Globus pallidus (tissue), 1 donor: Measurements from ENCODE around the gene AMMECR1.
A peak's percentile ranks its signal among the peaks of the same experiment; 100 is the strongest.

Experiments used
- DNase-seq: peaks from one replicate; pipeline ENCODE4 v3.0.0-alpha.2; 2015; ENCODE audit warnings: low spot score

The AMMECR1 gene

DNA sequence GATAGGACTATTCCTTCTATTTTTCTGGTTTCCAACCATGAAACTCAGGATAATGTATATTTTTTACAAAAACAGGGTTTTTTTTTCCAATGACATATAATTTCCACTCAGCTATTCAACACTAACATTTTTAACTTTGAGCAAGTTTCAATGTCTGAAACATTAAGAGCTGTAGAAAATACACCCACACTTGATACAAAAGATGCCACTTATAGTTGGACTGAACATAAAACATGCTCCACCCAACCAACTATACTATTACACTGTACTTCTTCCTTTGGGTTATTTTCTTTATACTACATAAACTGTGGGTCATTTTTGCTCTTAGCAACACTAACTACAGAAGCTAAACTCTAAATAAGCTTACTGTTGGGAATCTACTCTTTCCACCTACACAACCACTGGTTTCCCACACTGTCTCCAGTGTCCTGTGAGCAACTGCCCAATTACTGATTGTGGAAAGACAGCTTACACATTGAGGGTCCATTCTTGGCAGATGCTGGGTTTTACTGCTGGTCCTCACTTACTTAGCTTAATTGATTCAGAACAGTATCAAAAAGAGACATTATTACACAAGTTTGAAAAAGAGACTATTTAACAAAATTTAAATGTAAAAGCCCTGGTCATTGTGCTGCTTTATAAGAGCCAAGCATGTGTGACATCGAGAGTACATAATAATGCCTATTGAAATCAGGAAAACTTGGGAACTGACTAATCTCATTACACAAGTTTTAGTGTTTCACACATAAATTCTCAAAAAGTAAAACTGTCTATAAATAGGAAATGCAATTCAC is 6.3 kb downstream of the AMMECR1 start:
- DNase-seq, result no peak

DNA sequence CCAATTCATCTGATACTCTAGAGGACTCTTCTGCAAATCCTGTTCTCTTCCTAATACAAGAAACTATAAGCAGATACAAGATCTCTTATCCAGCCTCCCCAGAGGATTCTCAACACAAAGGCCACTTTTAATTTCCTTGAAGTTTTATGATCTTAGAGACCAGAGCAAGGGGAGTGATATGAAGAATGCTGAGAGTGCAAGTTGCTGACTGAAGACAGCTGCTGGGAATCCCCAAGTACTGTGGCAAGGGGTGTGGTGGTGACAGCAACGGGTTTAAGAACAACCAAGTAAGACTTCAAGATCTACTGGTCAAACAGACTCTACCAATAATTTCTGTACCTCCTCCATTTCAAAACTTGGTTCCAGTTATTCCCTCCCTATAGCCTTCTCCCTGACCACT is 7.0 kb downstream of the AMMECR1 start:
- DNase-seq, result no peak

DNA sequence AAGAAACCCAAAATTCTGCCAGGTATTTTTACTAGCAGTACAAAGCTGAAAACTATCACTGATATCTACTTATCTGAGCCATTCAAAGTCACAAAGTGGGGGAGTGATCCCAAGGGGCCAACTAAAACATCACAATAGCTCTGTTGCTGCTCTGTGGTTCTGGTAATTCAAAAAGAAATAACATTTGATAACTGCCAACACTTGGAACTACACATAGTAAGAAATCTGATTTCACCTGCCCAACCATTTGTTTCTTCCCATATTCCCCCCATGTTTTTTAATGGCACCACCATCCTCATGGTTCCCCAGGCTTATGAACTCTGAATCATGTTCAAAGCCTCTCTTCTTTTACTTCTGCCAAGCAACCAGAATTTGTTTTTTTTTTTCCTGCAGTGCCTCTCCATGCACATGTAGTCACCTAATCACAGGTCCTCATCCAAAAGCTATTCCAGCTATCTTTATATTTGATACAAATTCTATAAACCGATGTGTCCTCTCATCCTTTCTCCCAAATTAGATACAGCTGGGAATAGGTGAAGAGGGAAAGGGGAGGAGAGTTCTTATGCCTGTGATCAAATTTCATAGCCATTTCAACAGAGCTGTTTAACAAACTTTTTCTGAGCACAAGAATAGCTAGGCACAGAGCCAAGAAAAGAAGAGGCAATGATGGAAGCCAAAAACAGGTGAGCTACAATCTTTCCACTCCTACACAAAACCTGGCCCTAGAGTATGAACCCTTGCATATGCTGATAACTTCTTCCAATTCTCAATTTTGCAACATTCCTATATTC is 7.7 kb downstream of the AMMECR1 start:
- DNase-seq, result no peak

DNA sequence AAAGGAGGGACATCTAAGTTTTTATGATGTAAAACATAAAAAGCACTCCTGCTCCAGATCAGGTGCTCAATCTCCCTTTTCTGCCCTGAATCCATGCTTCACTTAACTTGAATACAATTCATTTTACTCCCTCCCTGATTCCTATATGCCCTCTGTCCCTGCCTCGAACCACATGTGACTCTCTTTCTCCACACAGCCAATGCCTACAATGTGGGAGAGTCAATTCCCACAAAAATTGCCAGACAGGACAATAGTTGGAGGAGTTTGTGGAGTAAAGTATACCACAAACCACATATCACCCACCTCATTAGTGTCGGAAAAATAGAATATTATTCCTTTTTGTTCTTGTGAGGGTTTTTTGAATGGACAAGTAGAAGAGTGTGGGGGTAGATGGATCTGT is 9.7 kb downstream of the AMMECR1 start:
- no peak for DNase-seq

DNA sequence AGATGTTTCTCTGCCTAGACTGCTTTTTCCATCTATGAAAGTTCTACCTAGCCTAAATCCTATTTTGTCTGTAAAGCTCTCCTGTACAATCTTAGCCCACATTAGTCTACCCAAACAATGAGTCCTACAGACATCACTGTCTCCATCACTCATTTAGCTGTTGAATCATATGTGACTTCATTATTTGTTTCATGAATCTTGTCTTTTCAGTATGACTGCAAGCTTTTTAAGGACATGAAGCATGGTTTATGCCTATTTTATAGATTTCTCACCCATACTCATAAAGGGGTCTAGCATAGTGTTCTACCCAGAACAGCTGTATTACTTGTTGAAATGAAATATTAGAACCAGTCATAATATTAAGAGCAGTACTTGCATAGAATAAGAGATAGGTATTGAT is 13.0 kb downstream of the AMMECR1 start:
- no peak for DNase-seq

DNA sequence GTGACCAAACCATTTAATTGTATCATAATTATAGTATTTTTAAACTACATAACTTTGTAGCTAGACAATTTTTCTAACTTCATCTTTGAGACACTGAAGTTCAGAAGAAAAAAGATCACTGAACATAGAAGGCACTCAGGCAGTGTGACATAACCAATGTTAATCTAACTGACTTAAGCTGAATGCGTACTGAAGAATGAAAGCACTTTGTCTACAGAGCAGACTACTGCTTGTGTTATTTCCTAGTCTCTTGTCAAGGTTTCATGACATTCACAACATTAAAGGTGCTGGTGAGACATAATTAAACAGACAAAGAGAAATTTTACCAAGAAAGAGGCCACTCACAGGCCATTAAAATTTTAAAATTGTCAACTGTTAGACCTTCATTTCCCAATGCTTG is 13.5 kb downstream of the AMMECR1 start:
- no peak for DNase-seq

DNA sequence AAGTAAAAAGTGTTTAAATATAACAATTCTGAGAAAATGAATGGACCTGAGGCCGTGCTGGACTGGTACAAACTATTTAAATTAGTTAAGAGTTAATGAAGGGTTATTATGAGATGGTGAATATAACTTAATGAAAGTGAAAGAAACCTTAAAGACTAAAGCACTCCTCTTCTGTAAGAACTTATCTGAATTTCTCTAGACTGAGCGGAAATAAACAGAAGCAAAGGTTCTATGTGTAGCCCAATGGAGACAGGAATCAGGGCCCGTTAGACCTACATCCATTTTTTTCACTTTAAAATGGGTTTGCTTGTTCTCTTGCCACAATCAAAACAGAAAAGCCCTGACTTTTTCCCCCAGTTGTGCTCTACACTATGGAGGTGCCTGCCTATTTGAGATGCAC is 14.9 kb downstream of the AMMECR1 start:
- DNase-seq, result no peak

DNA sequence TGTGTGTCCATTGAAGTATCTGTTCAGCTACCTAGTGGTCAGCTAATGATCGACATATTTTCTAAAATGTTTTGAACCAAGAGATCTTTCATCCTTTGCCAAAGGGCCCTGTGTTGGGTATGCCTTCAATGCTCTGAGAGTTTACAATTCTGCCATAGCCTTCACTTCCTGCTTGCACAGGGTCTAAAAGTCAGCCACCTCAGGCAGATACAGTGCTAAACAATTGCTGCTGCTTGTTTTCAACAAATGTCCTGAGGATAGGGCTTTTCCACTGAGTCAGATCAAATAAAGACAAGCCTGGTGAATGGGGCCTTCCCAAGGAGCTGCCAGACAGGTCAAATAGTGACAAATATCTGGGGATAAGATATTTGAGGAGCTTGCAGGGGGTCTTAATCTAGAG is 16.7 kb downstream of the AMMECR1 start:
- DNase-seq, result no peak

DNA sequence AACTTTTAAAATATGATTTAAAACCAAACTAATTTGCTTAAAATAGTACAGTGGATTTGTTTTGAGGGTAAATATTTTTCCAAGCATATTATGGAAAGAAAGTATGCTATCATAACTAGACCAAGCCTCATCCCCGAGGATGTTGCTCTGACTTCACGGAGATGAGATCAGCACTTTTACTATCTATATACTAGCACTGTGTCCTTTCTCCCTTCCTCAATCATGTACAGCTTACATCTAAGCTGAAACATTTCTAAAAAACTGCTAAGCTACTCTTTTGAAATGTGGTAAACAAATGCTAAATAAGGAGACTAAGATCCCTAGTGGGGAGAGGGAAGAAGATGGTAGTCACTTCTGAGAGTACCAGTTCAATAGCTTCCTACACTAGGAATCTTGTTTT is 23.8 kb downstream of the AMMECR1 start:
- no peak for DNase-seq

DNA sequence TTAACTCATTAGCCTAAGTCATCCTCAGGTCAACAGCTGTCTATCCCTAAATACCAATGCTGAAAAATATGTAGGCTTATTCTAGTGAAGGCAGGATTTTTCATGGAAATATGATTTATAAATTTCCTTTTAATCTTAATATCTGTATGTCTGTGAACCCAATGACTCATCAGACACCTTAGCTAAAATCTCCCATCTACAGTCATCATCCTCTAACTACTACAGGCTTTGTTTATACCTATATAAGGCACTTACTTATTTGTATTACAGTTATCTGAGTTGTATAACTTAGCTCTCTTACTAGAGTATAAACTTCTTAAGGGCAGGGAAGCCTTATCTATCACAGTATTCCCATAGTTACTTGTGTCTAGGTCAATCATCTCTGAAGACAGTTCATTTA is 24.2 kb downstream of the AMMECR1 start:
- DNase-seq, result no peak

DNA sequence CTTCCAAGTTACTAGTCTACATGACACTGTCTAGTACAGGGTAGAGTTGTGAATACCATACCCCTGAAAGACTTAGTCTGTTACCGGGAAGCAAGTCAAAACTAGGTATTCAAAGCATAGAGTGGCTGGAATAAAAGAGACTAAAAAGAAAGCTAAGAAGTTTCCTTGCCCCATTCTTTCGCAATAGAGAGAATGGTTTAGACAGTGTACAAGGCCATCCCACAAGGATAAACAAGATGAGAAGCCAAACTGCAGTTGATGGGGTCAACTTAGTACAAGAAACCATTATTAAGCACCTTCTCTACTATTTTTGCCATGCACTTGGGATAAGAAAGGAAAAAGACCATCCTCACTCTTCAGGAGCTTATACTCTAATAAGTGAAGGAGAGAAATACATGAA is 30.3 kb downstream of the AMMECR1 start:
- no peak for DNase-seq

DNA sequence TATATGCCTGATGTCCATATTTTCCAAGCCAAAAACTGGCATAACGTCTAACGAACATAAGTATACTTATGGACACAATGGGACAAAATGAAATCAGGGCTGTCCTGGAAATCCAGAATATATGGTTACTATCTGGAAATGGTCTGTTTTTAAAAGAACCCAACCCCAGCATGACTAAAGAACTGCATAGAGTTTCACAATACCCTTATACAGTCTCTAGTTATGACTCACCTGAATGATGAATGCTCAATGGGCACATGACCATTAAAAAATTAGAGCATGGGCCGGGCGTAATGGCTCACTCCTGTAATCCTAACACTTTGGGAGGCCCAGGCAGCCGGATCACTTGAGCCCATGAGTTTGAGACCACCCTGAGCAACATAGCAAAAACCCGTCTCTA is 31.8 kb downstream of the AMMECR1 start:
- no peak for DNase-seq

DNA sequence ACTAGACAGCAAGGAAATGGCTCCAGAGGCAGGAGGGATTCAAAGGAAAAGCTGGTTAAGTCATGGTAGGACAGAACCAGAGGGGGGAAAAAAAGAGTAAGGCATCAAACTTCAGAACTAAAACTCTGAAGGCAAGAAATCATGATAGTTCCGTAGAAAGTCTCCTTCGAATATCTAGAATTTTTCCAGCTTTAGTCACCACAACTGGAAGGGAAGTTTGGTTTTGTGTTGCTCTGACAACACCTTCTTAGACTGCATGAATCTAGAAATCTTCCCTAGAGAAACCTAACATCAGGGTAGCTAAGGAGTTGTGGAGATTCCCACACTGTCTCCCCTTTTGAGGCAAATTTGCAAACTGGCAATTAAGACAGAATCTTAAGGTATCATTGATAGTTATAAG is 33.7 kb downstream of the AMMECR1 start:
- no peak for DNase-seq

DNA sequence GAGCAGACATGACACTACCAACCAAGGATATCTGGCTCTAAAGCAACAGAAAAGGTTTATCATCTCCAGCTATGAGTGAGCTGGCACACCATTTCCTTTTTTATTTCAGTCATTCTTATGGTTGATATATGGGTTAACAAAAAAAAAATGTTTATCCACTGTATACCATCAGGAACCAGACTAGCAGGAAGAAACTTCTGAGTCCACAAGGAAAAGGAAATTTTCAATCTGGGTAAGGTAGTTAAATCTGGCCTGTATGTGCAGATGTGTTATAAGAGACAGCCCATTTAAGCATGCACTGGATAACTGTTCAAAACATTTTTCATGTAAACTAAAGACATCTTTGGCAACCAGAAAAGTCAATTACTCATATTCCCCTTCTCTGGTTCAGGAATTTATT is 35.0 kb downstream of the AMMECR1 start:
- no peak for DNase-seq

DNA sequence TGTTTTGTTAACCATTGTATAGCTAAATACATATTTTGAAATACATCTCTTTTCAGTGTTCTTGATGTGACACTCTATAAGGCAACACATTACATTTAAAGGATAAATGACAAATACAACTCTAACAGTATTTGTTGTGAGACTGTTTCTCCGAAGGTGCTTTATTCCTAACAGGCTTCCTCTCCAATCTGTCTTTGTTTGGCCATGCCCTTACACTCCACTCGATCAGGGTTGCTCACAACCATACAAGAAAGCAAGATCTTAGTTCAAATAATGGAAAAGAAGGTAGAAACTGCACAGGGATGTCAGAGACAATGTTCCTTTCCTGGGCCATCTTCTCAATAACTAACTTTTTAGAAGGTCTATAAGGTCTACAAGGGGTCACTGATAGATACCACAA is 36.5 kb downstream of the AMMECR1 start:
- DNase-seq, result no peak

DNA sequence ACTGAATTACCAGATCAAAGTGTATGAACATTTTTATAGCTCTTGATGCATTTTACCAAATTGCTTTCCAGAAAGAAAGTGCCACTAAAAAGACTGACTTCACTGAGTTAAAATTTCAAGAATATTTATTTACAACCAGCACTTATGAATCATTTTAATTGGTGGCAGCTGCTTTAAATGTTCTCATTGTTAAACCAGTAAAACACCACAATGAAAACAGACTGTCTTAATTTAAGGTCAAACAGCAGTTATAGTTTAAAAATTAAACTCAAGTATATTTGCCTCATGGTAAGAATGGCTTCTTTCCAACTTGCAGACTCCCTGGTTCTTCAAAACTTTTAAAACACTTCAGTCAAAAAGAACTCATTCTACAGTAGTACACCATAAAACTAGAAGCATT is 36.9 kb downstream of the AMMECR1 start:
- no peak for DNase-seq

DNA sequence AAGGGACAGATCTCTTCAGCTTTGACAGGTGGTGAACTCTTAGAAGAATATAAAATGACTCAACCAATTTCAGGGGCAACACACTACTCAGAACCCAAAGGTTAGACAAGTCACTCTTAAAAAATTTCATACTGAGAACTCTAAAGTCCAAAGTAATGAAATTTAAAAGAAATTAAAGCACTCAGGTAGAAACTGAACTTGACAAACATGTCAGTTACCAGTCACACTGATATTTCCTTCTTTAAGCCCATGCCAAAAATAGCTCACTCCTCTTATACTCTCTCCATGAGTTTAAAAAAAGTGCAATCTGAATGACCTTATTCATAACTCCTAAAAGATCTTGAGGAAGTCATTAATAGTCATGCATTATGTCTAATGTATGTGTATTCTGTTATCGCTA is 40.3 kb downstream of the AMMECR1 start:
- DNase-seq, result no peak

DNA sequence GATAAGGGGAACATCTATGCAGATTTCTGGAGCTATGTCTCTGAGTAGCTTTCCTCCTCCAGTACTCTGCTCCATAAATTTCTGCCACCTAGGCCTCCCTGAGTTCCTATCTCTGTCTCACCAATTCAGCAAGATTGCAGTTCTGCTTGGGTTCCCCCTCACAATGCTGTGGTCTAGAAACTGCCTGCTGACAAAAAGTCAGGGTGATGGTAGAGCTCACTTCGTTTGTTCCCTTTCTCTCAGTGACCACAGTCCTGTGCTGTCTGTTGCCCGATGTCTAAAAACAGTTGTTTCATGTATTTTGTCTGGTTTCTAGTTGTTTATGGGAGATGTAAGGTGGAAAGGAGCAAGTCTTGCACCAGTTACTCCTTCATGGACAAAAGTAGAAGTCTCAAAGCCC is 41.1 kb downstream of the AMMECR1 start:
- peak; percentile 0 for DNase-seq

DNA sequence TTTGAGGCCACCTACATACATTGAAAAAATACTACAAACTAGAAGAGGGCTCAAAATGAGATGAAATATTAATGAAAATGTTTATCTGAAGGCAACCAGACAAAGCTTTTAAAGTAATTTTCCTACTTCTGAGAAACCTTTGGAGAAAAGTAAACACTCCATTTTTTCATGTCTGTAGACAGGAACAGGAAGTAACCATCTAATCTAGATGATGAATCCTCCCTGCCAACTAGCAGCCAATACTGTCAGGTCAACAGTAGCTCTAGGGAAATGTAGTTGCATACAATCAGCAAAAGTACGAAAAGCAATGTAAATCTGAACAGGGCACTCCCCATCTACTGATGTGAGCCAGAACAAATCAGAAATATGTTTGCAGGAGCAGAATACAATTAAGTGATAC is 49.0 kb downstream of the AMMECR1 start:
- DNase-seq, result no peak

DNA sequence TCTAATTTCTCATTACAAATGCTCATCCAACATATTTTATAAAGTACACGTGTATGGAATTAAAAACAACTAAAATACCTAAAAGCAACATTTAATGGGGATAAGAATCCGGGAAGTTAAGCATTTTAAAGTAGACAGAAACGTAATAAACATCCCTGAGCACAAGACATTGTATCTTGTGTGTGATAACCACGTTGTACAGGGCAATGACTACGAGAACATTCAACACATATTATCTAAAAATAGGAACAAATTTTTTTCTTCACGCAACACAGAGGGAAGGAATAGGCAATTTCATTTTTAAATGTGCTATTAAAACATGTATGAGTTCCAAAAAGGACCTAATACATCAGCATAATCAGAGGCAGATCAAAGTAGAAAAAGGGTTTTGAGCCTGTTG is 49.5 kb downstream of the AMMECR1 start:
- no peak for DNase-seq

DNA sequence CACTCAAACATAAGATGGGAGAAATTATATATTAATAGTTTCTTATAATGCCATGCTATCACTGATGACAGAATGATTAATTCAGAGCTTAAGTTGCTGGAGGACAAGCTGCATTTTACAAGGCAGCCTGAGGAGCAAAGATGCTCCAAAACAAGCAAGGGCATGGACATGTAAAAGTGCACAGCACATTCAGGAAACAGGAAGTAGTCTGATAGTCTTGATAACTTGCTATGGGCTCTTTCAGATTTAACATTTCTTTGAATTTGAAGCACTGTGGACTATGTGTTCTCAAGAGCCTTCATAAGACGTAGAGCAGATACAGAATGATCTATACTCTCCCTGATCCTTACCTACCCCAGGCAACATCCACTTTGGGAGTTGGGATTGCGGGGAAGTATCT is 50.0 kb downstream of the AMMECR1 start:
- no peak for DNase-seq

DNA sequence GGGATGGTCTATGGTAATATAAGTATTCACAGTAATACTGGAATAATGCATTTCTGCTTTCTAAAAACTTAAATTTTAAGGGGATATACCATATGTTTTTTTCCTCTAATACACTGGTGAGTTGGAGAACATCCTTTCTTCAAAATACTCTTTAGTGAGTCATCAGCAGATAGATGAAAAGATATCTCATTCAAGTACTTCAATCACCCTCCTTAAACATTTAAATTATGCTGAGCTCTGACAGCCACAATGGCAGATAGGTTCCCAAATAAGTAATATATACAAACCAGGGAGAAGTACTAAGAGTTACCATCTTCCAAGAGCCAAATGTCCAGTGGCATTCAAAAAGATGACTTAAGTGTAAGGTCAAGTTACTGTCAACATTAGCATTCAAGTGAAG is 52.2 kb downstream of the AMMECR1 start:
- no peak for DNase-seq

DNA sequence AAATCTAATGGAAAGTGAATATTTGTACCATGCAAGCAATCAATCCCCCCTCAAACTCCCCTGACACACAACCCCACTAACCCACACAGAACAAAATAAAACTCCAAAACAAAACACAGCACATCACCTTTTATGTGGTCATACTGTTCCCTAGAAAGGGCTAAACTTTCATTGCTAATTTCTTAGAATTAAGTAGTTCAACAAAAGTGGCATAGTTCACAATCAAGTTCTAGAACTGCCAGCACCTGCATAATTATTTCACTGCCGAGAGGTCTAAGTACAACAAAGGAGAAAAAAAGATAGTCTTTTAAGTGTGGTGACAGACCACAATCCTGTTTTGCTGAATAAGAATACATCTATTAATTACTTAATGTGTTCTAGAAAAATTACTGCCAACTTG is 58.8 kb downstream of the AMMECR1 start:
- no peak for DNase-seq

DNA sequence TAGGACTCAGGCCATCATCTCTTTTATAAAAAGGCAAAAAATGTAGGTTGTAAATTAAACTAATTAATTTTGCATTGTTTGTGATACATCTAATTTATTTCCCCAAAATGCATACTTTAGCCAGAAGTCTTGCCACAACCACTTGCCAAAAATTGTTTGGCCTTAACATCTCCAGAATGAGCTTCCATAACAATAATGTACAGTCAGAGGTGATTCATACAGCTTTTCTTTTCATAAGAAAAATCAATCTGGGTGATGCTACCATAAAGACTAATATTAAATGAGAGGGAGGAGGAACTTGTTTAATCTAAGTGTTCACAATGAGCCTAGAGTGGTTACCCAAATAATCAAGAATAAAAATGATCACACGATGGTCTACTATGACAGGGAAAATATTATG is 59.3 kb downstream of the AMMECR1 start:
- DNase-seq, result no peak
